Uterus (tissue), 4 donors: ENCODE results near the gene CD200R1L. TPM values are rescaled to one million over a fixed set of nuclear protein-coding genes. Genes with fewer than 3 reads are reported as not detected.

Experiments used
- DNase-seq, 2 donors: peaks; one replicate each; pipeline ENCODE4 v3.0.0-alpha.2; 2019 to 2020
- H3K27ac ChIP-seq, 2 donors: fragments of 200-600 bp; sonication (generic); 1 replicate in 1 of 2; 2 replicates in 1 of 2; pipeline ENCODE4 v1.5.1; 2016 to 2018
- H3K27me3 ChIP-seq, 2 donors: fragments of 200-600 bp; sonication (generic); one replicate each; pipeline ENCODE4 v1.5.1; 2018 to 2019; ENCODE audit warnings: control low read depth in 1 of 2
- H3K36me3 ChIP-seq, 2 donors: fragments of 200-600 bp; sonication (generic); one replicate each; pipeline ENCODE4 v1.5.1; 2019; ENCODE audit warnings: control low read depth in 1 of 2
- H3K4me1 ChIP-seq, 2 donors: fragments of 200-600 bp; sonication (generic); one replicate each; pipeline ENCODE4 v1.5.1; 2018 to 2019; ENCODE audit warnings: control low read depth in 1 of 2
- H3K4me3 ChIP-seq, 2 donors: fragments of 200-600 bp; sonication (generic); 1 replicate in 1 of 2; 2 replicates in 1 of 2; pipeline ENCODE4 v1.5.1; 2018 to 2019; ENCODE audit warnings: mild to moderate bottlenecking in 1 of 2
- H3K9me3 ChIP-seq, 2 donors: fragments of 200-600 bp; sonication (generic); one replicate each; pipeline ENCODE4 v1.5.1; 2019; ENCODE audit warnings: control low read depth in 1 of 2
- POLR2A ChIP-seq, 2 donors: fragments of 450-650 bp; IDR thresholded peaks; one replicate each; pipeline ENCODE4 v1.6.1; 2016; ENCODE audit warnings: antibody characterized with exemption in 2 of 2, mild to moderate bottlenecking in 1 of 2, moderate library complexity in 1 of 2
- intact Hi-C: fragments of 100-400 bp; cut with DNase I; formaldehyde crosslinking; loops from one replicate; pipeline ENCODE4 v1.15.1; 2023; ENCODE audit warnings: low total_unique reads
- total RNA-seq, 4 donors: library from RNA; depleted of rRNA in 3 of 4; stranded (reverse); fragments of >200 nt in 3 of 4; gene quantifications; one replicate each; pipeline versions ENCODE4 v1.1.0 to v1.2.4, GENCODE V29; 2014 to 2023
- TF ChIP-seq, protein P1 (sequence below), 4 experiments: fragments of 200-600 bp in 2 of 4; fragments of 450-650 bp in 2 of 4; sonication (generic) in 2 of 4; IDR thresholded peaks; one replicate each; pipeline ENCODE4 v1.5.1; 2016 to 2019; ENCODE audit warnings: antibody characterized with exemption in 4 of 4, mild to moderate bottlenecking in 2 of 4, moderate library complexity in 1 of 4
- donor health status: DM: yes; HTN: yes; CAD: no.

CD200R1L gene
- total RNA-seq, 4 donors from 2014 or later = not detected

DNA sequence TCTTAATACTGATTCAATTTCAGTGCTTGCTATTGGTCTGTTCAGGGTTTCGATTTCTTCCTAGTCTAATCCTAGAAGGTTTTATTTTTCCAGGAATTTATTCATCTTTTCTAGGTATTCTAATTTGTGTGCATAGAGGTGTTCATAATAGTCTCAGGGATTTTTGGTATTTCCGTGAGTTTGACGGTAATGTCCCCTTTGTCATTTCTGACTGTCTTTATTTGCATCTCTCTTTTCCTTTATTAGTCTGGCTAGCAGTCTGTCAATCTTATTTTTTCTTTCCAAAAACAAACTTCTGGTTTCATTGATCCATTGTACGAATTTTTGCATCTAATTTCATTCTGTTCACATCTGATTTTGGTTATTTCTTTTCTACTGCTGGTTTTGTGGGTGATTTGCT lies 35.2 kb upstream of the CD200R1L start:
- no peaks in the 10 kb centered on the region for H3K9me3 ChIP-seq
- H3K27ac ChIP-seq = no peak overlapping the region
- intact Hi-C loops = no loop called here
- TF ChIP-seq POLR2A (IDR thresholded peaks at IDR 0.05) = no peak
- TF ChIP-seq, protein P1, sequence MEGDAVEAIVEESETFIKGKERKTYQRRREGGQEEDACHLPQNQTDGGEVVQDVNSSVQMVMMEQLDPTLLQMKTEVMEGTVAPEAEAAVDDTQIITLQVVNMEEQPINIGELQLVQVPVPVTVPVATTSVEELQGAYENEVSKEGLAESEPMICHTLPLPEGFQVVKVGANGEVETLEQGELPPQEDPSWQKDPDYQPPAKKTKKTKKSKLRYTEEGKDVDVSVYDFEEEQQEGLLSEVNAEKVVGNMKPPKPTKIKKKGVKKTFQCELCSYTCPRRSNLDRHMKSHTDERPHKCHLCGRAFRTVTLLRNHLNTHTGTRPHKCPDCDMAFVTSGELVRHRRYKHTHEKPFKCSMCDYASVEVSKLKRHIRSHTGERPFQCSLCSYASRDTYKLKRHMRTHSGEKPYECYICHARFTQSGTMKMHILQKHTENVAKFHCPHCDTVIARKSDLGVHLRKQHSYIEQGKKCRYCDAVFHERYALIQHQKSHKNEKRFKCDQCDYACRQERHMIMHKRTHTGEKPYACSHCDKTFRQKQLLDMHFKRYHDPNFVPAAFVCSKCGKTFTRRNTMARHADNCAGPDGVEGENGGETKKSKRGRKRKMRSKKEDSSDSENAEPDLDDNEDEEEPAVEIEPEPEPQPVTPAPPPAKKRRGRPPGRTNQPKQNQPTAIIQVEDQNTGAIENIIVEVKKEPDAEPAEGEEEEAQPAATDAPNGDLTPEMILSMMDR (IDR thresholded peaks at IDR 0.05) = no peak
- no peaks in the 10 kb centered on the region for H3K36me3 ChIP-seq
- no peaks in the 10 kb centered on the region for H3K4me1 ChIP-seq
- no peak overlapping the region for H3K4me3 ChIP-seq
- DNase-seq = no peak
- H3K27me3 ChIP-seq = no peaks in the 10 kb centered on the region

DNA sequence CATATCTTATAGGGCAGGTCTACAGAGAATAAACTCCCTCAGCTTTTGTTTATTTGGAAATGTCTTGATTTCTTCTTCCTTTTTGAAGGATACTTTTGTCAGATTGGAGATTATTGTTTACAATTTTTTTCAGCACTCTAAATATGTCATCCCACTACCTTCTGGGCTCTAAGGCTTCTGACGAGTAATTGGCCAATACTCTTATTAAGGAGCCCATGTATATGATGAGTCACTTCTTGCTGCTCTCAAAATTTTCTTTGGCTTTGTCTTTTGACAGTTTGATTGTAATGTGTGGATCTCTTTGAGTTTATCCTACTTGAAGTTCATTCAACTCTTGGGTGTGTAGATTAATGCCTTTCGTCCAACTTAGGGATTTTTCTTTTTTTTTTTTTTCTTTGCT lies 28.9 kb upstream of the CD200R1L start:
- intact Hi-C loops = no loop called here

GRCh38 chr3:112874725-112875124 lies 28.1 kb upstream of the CD200R1L start:
- intact Hi-C loops = no loop called here
- peaks cover 0 to 5% of the 10 kb centered on the region in 2 donors for H3K9me3 ChIP-seq
- H3K4me3 ChIP-seq = no peak overlapping the region
- TF ChIP-seq, protein P1 (IDR thresholded peaks at IDR 0.05) = no peak
- TF ChIP-seq POLR2A (IDR thresholded peaks at IDR 0.05) = no peak
- DNase-seq = no peak
- no peaks in the 10 kb centered on the region for H3K36me3 ChIP-seq
- H3K27ac ChIP-seq = no peak overlapping the region
- no peaks in the 10 kb centered on the region for H3K27me3 ChIP-seq
- H3K4me1 ChIP-seq = no peaks in the 10 kb centered on the region

More for the DNA sequence above, 28.9 kb upstream of the CD200R1L start:
- H3K27me3 ChIP-seq = no peaks in the 10 kb centered on the region
- H3K27ac ChIP-seq = no peak overlapping the region
- H3K36me3 ChIP-seq = no peaks in the 10 kb centered on the region
- DNase-seq = no peak
- H3K9me3 ChIP-seq = no peaks in the 10 kb centered on the region
- TF ChIP-seq, protein P1 (IDR thresholded peaks at IDR 0.05) = no peak
- no peak for TF ChIP-seq POLR2A (IDR thresholded peaks at IDR 0.05)
- no peak overlapping the region for H3K4me3 ChIP-seq
- no peaks in the 10 kb centered on the region for H3K4me1 ChIP-seq

- Histone ChIP-seq H3K9me3 (peaks cover 0 to 5% of the 10 kb centered on the region in 2 donors), H3K4me3 (no peak overlapping the region), H3K4me1 (no peaks in the 10 kb centered on the region), H3K27ac (no peak overlapping the region), H3K27me3 (no peaks in the 10 kb centered on the region), H3K36me3 (no peaks in the 10 kb centered on the region)
- TF ChIP-seq, protein P1 (IDR thresholded peaks at IDR 0.05) = no peak
- TF ChIP-seq POLR2A (IDR thresholded peaks at IDR 0.05) = no peak
- intact Hi-C loops = no loop called here
- no peak for DNase-seq
Observed at GRCh38 chr3:112873632-112874031, 27.0 kb upstream of the CD200R1L start.

- TF ChIP-seq, protein P1 (IDR thresholded peaks at IDR 0.05) = no peak
- no peak for TF ChIP-seq POLR2A (IDR thresholded peaks at IDR 0.05)
- intact Hi-C loops = no loop called here
- no peak overlapping the region for H3K4me3 ChIP-seq
Observed at GRCh38 chr3:112871735-112872134, 25.1 kb upstream of the CD200R1L start.

More at GRCh38 chr3:112871735-112872134, 25.1 kb upstream of the CD200R1L start:
- no peaks in the 10 kb centered on the region for H3K36me3 ChIP-seq
- DNase-seq = no peak
- H3K27me3 ChIP-seq = no peaks in the 10 kb centered on the region
- no peak overlapping the region for H3K27ac ChIP-seq
- peaks cover 0 to 5% of the 10 kb centered on the region in 2 donors for H3K9me3 ChIP-seq
- no peaks in the 10 kb centered on the region for H3K4me1 ChIP-seq
